ENCODE results near the gene RTBDN. TPM values are rescaled to one million over a fixed set of nuclear protein-coding genes. Genes with fewer than 3 reads are reported as not detected.

RTBDN gene
- total RNA-seq, 2 donors from 2014 or later = 0.35 TPM; not detected in 1

- no peak for DNase-seq
- Histone ChIP-seq H3K4me3 (peak overlapping the region; percentile 22), H3K4me1 (no peaks in the 10 kb centered on the region), H3K9me3 (no peaks in the 10 kb centered on the region), H3K27ac (no peak overlapping the region), H3K36me3 (no peaks in the 10 kb centered on the region), H3K9ac (ENCODE audit: low read depth in 2 of 2, low read length in 2 of 2) (no peak overlapping the region), H3K27me3 (no peaks in the 10 kb centered on the region)
- no peak for TF ChIP-seq CTCF (IDR thresholded peaks at IDR 0.05)
- intact Hi-C loops (cut with DNase I) = no loop called here
Measured at GRCh38 chr19:12873891-12874745, 39.7 kb upstream of the RTBDN start.

- TF ChIP-seq CTCF (IDR thresholded peaks at IDR 0.05) = no peak
- Histone ChIP-seq H3K27me3 (no peaks in the 10 kb centered on the region), H3K27ac (peak overlapping the region; percentile 8), H3K9ac (ENCODE audit: low read depth in 2 of 2, low read length in 2 of 2) (no peak overlapping the region), H3K4me3 (peak overlapping the region; percentile 22), H3K4me1 (no peaks in the 10 kb centered on the region), H3K9me3 (no peaks in the 10 kb centered on the region), H3K36me3 (no peaks in the 10 kb centered on the region)
- intact Hi-C loops (cut with DNase I) = no loop called here
- peak; percentile 79 for DNase-seq
Measured at GRCh38 chr19:12872941-12873890, 38.8 kb upstream of the RTBDN start.

GRCh38 chr19:12872255-12872654 is 37.9 kb upstream of the RTBDN start:
- no peak for DNase-seq
- intact Hi-C loops (cut with DNase I) = no loop called here
- no peak overlapping the region for H3K27ac ChIP-seq
- no peak for TF ChIP-seq CTCF (IDR thresholded peaks at IDR 0.05)
- no peak overlapping the region for H3K9ac ChIP-seq (ENCODE audit: low read depth in 2 of 2, low read length in 2 of 2)
- no peak overlapping the region for H3K4me3 ChIP-seq
- no peaks in the 10 kb centered on the region for H3K36me3 ChIP-seq
- no peaks in the 10 kb centered on the region for H3K27me3 ChIP-seq
- peaks cover 8% of the 10 kb centered on the region for H3K4me1 ChIP-seq
- no peaks in the 10 kb centered on the region for H3K9me3 ChIP-seq

GRCh38 chr19:12871681-12872080 is 37.3 kb upstream of the RTBDN start:
- no peak overlapping the region for H3K27ac ChIP-seq
- no peak for TF ChIP-seq CTCF (IDR thresholded peaks at IDR 0.05)
- no peak overlapping the region for H3K4me3 ChIP-seq
- no peak overlapping the region for H3K9ac ChIP-seq (ENCODE audit: low read depth in 2 of 2, low read length in 2 of 2)
- H3K4me1 ChIP-seq = peaks cover 11% of the 10 kb centered on the region
- no peaks in the 10 kb centered on the region for H3K27me3 ChIP-seq
- DNase-seq = no peak
- no peaks in the 10 kb centered on the region for H3K36me3 ChIP-seq
- no peaks in the 10 kb centered on the region for H3K9me3 ChIP-seq
- intact Hi-C loops (cut with DNase I) = no loop called here

GRCh38 chr19:12868540-12869112 is 34.2 kb upstream of the RTBDN start:
- Histone ChIP-seq H3K4me1 (peaks cover 11% of the 10 kb centered on the region), H3K27me3 (no peaks in the 10 kb centered on the region), H3K9me3 (no peaks in the 10 kb centered on the region), H3K4me3 (no peak overlapping the region), H3K27ac (no peak overlapping the region), H3K36me3 (no peaks in the 10 kb centered on the region), H3K9ac (ENCODE audit: low read depth in 2 of 2, low read length in 2 of 2) (no peak overlapping the region)
- intact Hi-C loops (cut with DNase I) = no loop called here
- DNase-seq = no peak
- TF ChIP-seq CTCF (IDR thresholded peaks at IDR 0.05) = no peak
